HT1080 (cell line): Measurements from ENCODE around the gene MRAP2. TPM values are rescaled to one million over a fixed set of nuclear protein-coding genes. Genes with fewer than 3 reads are reported as not detected.
"Not testable (repeated sequence)": the region's sequence is repeated elsewhere in the genome, so short reads cannot be mapped to it uniquely, and the experiment has no call there.

ENCODE experiments used
- DNase-seq: peaks from one replicate; pipeline ENCODE4 v3.0.0-alpha.2; 2015; ENCODE audit warnings: low read depth
- total RNA-seq: library from RNA; depleted of rRNA; stranded (reverse); fragments of >200 nt; shearing (Covaris generic); gene quantifications from 2 replicates; pipeline ENCODE4 v1.2.3, GENCODE V29; 2014

MRAP2 gene
- total RNA-seq, 1 experiment from 2014 or later, result 0.43 TPM

DNA sequence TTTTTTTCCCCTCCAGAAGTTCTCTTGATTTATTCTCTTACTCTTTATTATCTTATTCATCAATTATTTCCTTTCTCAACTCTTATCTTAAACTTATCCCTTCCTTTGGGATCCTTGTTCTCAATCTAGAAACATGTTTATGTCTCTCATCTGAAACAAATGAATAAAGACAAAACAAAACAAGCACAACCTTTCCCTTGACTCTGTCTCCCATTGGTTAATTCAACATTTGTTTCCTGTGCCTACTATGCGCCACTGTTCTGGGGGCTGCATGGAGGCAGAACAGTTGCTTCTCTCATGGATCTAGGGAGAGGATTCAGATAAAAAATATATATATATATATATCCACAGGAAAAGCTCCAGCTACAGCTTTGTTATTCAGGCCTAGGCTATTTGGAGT is 5.2 kb upstream of the MRAP2 start:
- no peak for DNase-seq

DNA sequence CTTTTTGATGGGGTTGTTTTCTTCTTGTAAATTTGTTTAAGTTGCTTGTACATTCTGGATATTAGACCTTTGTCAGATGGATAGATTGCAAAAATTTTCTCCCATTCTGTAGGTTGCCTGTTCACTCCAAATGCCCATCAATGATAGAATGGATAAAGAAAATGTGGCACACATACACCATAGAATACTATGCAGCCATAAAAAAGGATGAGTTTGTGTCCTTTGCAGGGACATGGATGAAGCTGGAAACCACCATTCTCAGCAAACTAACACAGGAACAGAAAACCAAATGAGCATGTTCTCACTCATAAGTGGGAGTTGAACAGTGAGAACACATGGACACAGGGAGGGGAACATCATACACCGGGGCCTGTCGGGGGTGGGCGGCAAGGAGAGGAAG is 1.6 kb upstream of the MRAP2 start:
- DNase-seq, result not testable (repeated sequence)

DNA sequence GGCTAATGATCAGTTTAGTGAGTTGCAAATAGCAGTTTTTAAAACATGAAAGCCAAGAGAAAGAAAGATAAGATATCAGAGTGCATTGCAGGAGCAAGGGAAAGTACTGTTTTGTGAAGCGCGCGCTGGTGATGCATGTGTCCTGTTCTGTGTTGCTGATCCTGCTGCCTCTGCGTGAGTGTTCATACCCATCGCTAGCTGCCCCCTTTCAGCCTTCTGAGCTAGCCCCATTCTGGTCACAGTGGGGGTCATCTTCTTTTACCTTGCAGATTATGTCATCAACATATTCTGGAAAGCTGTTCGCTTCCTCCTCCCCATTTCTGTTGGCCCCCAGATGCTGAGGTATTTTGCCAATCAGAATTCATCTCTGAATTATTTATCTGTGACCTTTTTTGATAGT is 1.9 kb downstream of the MRAP2 start:
- no peak for DNase-seq

DNA sequence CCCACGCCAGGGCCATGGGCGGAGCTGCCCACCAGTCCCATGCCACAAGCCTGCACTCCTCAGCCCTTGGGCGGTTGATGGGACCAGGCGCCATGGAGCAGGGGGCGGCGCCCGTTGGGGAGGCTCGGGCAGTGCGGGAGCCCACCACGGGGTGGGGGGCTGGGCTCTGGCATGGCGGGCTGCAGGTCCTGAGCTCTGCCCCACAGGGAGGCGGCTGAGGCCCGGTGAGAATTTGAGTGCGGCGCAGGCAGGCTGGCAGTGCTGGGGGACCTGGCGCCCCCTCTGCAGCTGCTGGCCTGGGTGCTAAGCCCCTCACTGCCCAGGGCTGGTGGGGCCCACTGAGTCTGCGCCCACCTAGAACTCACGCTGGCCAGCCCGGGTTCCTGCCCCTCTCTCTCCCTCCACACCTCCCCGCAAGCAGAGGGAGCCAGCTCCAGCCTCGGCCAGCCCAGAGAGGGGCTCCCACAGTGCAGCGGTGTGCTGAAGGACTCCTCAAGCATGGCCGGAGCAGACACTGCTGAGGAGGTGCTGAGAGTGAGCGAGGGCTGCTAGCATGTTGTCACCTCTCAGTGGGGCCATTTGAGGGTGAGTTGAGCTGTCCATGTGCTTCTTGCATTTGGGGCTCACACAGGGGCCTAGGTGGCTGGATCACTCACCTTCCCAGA is 4.0 kb downstream of the MRAP2 start:
- no peak for DNase-seq

DNA sequence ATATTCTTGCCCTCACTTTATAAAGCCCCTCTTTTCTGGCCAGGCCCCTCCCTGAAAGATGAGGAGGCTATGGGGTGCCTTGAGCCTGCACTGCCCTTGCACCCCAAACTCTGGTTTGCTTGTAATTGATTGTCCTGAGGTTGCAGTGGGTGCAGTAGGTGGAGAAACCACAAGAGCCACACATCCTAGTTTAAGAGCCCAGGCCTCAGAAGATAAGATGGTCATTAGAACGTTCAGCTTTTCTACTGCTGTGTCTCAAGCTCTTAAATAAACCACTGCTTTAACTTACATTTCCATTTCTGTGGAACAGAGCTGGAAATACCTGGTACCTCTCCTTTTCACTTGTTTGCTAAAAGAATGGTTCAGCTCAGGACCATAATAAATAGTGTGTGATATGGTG is 9.0 kb downstream of the MRAP2 start:
- DNase-seq, result no peak

DNA sequence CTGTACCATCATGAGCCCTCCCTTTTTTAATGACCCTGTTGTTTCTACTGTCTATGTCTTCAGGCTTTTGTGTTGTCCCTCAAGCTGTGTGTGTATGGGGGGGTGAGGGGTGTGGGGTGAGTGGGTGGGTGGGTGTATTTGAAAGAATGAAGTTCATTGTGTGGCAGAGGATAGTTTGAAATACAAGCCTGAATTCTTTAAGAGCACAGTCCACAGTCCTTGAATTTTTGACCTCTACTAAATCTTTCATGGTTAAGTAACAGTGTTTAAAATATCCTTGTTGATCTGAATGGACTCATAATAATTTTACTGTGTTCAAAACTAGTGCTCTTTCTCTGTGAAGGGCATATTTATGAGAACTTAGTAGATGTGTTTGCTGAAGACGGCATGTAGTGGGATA is 10.0 kb downstream of the MRAP2 start:
- no peak for DNase-seq

DNA sequence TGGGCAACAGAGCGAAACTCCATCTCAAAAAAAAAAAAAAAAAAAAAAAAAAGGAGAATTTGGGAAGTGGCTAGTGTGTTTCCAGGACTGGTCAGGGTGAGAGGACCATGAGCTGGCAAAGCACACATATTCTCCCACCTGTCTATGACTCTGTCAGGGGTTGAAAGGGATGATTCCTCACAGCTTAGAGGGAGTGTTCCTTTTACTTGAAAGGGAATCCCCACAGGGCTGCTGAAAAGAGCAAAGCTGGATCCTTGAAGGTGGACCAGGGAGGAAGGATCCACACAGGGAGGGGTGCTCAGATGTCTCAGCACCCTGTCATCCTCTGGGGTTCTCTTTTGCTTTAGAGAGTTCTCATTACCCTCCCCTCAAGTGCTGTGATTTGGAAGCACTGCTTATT is 13.2 kb downstream of the MRAP2 start:
- no peak for DNase-seq

DNA sequence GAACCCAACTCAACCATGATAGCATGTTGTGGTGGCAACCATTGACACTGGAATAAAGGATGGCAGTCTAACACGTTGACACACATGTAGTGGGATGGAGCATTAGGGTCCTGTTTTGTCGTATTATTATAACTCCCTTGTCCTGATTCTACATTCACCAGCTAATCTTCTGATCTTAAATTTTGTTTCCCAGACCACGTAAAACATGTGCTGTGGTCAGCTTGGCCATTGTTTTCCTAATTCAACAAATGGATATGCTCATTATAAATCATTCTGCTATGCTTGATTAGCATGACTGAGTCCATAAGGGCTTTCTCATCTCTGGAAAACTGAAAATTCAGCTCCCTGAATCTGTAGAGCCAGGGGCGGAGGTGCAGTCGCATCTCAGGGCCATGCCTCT is 15.0 kb downstream of the MRAP2 start:
- no peak for DNase-seq

DNA sequence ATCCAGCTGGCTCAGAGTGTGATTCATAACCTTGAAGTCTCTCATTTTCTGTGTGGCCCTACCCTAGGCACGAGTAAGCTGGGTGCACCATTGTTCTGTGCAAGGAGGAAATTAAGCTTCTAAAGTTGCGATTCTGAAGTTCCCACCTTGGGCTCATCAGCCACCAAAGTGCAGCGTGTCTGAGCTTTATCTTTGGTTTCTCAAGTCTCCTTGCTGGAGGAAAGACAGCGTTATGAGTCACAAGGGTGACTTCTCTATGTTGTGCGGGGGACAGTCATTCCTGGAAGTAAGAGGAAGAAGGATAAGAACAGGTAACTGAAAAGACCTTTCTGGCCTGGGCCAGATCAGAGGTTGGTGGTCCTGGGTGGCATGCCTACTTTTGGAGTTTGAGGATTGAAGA is 16.8 kb downstream of the MRAP2 start:
- no peak for DNase-seq

DNA sequence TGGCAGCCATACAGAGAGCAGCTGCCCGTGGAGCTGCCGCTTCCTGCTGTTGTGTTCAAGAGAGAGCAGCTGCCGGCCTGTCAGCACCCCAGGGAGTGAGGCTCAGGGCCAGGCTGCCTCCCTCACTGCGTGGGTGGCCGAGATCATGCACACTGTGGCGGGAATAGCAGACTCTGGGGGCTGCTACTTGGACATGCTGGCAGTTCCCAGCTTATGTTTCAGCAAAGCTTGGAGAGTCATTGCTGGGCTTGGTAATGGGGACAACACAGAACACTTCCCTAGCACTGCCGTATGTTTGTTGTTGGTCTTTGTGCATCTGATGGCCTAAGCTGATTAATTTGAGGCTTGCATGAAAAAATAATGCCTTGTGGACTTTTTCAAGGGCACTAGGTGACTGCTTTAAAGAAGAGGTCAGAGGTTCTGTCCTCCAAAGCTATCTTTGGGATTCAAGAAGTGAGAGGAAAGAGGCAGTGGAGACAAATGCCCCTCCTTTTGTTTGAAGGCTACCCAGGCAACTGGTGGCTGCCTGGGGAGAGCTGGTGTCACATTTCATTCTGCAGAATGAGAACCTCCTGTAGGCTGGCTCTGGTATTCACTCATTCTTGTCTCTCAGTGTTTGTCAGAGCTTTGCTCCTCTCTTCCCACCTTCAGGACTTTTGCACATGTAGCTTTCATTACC is 18.8 kb downstream of the MRAP2 start:
- DNase-seq, result peak; percentile 54

DNA sequence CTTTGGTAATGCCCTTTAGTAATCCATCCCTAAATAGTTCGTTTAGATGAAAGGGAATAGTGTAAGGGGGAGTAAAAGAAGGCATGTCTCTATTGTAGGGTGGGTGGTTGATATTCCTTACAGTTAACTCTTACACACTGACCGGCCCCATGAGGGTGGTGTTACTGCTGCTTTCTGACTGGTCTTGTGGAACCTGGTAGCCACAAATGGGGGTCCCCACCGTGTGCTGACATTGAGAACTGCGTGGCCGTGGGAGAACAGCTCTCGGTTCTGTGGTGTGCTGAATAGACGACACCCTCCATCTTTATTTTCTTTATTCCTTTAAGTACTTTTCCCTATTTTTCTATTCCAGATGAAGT is 19.3 kb downstream of the MRAP2 start:
- DNase-seq, result no peak

DNA sequence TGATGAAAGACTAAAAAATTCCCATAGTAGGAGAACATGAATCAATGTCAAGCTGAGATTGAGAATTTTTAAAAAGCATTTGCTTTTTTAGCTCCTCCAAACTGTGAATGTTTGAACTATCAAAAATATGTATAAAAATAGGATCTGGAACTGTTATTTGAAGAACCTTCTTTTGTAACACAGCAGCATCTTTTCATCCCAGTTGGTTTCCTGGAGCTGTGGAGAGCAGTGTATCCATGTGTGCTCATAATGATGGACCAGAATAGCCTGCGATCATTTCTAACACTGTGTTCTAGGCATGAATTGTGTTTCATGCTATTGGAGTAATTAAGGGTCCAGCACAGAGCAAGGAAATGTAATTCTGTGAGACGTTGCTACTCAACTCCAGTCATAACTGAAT is 22.1 kb downstream of the MRAP2 start:
- DNase-seq, result no peak

DNA sequence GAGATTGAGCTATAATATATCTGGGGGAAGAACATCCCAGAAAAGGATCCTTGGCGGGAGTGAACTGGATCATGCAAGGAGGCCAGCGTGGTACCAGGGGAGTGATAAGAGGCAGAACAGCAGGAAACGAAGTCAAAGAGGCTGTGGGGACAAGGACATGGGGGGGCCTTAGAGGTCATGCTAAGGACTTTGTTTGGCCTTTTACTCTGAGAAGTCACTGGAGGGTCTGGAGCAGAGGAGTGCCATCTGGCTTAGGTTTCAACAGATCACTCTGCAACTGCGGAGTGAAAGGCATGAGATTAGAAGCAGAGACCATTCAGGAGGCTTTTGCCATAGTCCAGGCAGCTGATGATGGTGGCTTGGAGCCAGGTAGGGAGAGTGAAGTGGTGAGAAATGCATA is 24.3 kb downstream of the MRAP2 start:
- no peak for DNase-seq

DNA sequence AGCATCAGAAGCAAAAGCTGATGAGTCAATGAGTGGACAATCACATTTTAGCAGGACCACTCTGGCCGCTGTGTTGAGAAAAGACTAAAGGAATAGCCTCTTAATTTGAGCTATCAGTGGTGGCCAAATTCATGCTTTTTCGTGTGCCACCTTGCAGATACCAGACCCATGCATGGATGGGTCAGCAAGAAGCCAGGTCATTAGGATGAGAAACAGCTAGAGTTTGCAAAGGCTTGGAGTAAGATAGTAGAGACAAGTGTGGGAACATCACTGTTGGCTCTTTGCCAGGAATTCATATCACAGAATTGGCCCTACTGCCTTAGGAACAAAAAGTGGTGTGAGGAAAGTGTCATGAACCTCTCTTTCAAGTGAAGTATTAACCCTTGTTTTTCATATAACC is 25.5 kb downstream of the MRAP2 start:
- no peak for DNase-seq

DNA sequence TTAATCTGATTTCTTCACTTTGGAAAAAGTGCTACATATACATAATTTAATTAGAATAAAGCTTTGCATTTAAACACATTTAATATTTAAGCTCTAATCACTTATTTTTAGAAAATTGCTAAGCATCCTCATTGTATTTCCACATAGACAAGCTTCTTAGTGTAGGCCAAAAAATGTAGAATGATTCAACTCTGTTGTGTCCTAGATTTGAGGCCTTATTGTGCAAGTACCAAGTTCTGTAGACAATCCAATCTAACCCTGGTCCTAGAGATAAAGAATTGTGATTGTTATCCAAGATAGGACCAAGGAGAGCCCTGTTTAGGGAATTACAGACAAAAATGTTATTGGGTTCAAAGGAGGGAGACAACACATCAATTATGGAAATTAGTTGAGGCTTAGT is 27.6 kb downstream of the MRAP2 start:
- DNase-seq, result no peak

DNA sequence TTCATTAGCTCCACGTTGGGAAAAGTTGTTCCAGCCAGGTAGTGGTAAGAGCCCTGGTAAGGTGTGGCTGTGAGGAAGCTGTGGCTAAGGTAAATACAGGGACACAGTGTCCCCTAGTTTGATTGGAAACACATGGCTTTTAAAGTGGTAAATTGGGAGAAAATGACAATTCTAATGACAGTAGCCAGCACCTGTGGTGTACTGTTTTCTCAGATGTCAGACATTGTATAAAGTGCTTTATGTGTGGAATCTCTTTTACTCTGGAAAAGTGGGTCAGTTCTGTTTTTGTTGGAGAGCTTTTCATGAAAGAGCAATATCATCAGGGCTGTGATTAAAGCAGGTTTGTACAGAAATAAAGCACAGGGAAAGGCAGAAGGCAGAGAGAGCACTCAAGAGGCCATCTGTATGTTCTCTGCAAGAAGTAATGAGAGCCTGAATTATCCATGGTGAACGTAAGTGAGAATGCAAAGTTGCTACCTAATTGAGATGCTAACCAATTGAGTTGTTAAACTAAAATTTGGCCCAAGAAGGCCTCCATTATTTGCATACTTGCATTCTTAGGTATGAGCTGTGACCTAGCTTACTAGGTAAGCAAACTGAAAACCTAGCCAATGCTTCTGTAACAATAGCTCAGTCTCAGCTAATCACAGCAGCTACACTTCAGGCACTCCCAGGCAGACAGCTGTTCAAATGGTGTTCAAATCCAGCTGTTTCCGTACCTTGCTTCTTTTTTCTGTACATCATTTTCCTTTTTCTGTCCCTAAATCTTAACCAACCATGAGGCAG is 28.2 kb downstream of the MRAP2 start:
- DNase-seq, result no peak

DNA sequence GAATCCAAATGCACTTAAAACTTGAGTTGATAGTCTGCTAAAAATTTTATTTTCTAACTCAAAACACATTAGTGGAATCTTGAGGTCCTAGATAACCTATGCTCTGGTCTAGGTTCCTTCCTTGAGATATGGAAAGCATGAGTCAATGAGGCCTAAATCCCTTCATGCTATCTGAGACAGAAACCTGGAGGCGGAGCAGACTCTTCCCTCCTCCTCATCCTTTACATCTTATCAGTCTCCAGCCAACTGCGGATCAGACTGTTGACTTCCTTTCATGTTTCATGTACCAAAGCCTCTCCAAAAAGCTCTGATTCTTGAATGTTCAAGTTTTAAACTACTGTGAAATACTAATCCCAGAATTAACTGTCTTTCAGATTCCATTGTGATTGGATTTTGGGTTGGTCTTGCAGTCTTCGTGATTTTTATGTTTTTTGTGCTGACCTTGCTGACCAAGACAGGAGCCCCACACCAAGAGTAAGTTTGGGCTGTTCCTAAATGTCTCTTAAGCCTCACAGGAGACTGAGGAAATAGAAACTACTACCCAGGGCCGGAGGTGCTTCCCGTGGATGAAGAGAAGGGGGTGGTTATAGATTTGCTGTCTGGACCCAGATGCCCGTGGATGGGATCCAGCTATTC is 29.1 kb downstream of the MRAP2 start:
- no peak for DNase-seq

DNA sequence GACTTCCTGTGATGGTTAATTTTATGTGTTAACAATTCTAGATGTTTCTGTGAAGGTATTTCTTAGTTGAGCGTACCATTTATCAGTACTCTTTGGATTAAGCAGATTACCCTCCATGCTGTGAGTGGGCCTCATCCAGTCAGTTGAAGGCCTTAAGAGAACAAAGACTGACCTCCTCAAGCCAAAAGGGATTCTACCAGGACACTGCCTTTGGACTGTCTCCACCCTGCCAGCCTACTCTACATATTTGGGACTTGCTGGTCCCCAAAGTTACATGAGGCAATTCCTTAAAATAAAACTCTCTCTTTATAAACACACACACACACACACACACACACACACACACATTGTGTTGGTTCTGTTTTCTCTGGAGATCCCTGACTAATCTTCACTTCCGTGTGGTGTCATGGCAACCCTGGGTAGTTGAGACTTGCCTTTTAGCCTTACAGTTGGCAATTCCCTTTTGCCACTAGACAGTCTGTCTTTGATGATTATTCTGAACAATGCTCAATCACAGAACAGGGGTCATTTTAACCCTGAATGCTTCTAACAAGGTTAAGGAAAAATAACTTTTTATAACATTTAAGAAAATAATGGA is 32.2 kb downstream of the MRAP2 start:
- DNase-seq, result peak; percentile 80

DNA sequence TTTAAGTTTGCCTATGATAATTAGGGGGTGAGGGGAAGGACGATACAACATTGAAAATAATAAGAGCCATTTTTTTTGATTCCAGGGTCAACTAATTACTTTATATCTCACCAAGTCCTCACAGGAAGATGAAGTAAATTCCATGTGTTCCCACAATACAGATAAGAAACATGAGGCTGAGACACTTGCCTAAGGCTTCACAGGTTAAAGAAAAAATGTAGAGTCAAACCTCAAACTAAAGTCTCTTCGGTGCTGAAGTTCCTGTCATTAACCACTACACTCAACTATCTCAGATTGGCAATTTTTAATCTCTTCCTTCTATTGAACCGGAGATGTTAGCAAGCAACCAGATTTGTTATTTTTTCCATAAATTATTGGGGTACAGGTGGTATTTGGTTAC is 33.0 kb downstream of the MRAP2 start:
- no peak for DNase-seq

DNA sequence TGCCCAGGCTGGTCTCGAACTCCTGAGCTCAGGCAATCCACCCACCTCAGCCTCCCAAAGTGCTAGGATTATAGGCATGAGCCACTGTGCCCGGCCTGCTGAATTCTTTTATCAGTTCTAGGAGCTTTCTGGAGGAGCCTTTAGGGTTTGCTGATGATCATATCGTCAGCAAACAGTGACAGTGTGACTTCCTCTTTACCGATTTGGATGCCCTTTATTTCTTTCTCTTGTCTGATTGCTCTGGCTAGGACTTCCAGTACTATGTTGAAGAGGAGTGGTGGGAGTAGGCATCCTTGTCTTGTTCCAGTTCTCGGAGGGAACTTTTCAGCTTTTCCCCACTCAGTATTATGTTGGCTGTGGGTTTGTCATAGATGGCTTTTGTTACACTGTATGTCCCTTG is 35.3 kb downstream of the MRAP2 start:
- DNase-seq, result not testable (repeated sequence)

DNA sequence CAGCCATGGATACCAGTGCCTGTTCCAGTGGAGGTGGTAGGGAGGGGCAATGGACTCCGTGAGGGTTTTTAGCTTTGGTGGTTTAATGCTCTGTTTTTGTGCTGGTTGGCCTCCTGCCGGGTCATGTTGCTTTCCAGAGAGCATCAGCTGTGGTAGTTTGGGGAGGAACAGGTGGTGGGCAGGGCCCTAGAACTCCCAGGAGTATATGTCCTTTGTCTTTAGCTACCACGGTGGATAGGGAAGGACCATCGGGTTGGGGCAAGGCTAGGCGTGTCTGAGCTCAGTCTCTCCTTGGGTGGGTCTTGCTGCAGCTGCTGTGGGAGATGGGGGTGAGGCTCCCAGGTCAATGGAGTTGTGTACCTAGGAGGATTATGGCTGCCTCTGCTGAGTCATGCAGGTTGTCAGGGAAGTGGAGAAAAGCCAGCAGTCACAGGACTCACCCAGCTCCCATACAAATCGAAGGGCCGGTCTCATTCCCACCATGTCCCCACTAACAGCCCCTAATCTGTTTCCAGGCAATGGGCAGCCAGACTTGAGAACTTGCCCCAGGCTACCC is 38.9 kb downstream of the MRAP2 start:
- DNase-seq, result no peak
